Gastrocnemius medialis (tissue), 4 donors: Measurements from ENCODE around the gene LRMDA. TPM values are rescaled to one million over a fixed set of nuclear protein-coding genes. Genes with fewer than 3 reads are reported as not detected.

Source experiments
- ATAC-seq, 2 donors: fragments of 150-250 bp; one replicate each; pipeline ENCODE4 v1.9.1; 2016
- DNase-seq, 2 donors: peaks; one replicate each; pipeline ENCODE4 v3.0.0-alpha.2; 2019
- H3K27ac ChIP-seq, 4 donors: fragments of 200-600 bp; sonication (generic); 1 replicate in 1 of 4; 2 replicates in 3 of 4; pipeline ENCODE4 v1.5.1; 2016 to 2018; ENCODE audit warnings: mild to moderate bottlenecking in 2 of 4, moderate library complexity in 1 of 4
- H3K27me3 ChIP-seq, 3 donors: fragments of 200-600 bp; sonication (generic) in 2 of 3; 1 replicate in 1 of 3; 2 replicates in 2 of 3; pipeline versions ENCODE4 v1.5.1 to v1.6.0; 2016 to 2019; ENCODE audit warnings: mild to moderate bottlenecking in 1 of 3, moderate library complexity in 1 of 3
- H3K36me3 ChIP-seq, 2 donors: fragments of 200-600 bp; sonication (generic) in 1 of 2; one replicate each; pipeline ENCODE4 v1.5.1; 2017 to 2018
- H3K4me1 ChIP-seq, 2 donors: fragments of 200-600 bp; sonication (generic) in 1 of 2; one replicate each; pipeline ENCODE4 v1.5.1; 2016 to 2017; ENCODE audit warnings: mild to moderate bottlenecking in 2 of 2
- H3K4me3 ChIP-seq, 4 donors: fragments of 200-600 bp; sonication (generic) in 3 of 4; 1 replicate in 1 of 4; 2 replicates in 3 of 4; pipeline ENCODE4 v1.5.1; 2016 to 2019; ENCODE audit warnings: mild to moderate bottlenecking in 2 of 4
- H3K9me3 ChIP-seq, 3 donors: fragments of 200-600 bp; sonication (generic) in 2 of 3; 1 replicate in 1 of 3; 2 replicates in 2 of 3; pipeline ENCODE4 v1.5.1; 2016 to 2019
- CTCF ChIP-seq, 5 experiments: fragments of 450-650 bp in 3 of 5; fragments of 200-600 bp in 2 of 5; sonication (generic) in 2 of 5; IDR thresholded peaks in 4 of 5; conservative IDR thresholded peaks in 1 of 5; 1 replicate in 4 of 5; 2 replicates in 1 of 5; pipeline ENCODE4 v1.5.1; 2016 to 2019; ENCODE audit warnings: antibody characterized with exemption in 5 of 5, mild to moderate bottlenecking in 3 of 5, moderate library complexity in 3 of 5
- POLR2A ChIP-seq, 2 donors: fragments of 450-650 bp; IDR thresholded peaks; one replicate each; pipeline ENCODE4 v1.6.1; 2017; ENCODE audit warnings: antibody characterized with exemption in 2 of 2, mild to moderate bottlenecking in 2 of 2, moderate library complexity in 2 of 2
- in situ Hi-C, 4 donors: fragments of 200-750 bp; cut with MboI; loops; one replicate each; pipeline versions ENCODE4 v1.15.0 to v1.8.0; 2017; ENCODE audit warnings: low sequenced_read_pairs in 4 of 4
- intact Hi-C: fragments of 100-400 bp; cut with DNase I; formaldehyde crosslinking; loops from one replicate; pipeline ENCODE4 v1.15.1; 2023; ENCODE audit warnings: low total_unique reads
- total RNA-seq, 4 donors: library from RNA; depleted of rRNA; stranded (reverse); fragments of >200 nt; gene quantifications; one replicate each; pipeline versions ENCODE4 v1.1.0 to v1.2.3, GENCODE V29; 2016

Gene LRMDA
- total RNA-seq, 4 donors from 2014 or later, result 0.80 to 4.5 (median 1.4) TPM

GRCh38 chr10:76487582-76487981 is 1056.2 kb downstream of the LRMDA start:
- no peak for ATAC-seq
- H3K27ac ChIP-seq, result no peak overlapping the region
- intact Hi-C loops (no loop called here), in situ Hi-C loops (no loop called here)
- H3K4me3 ChIP-seq, result no peak overlapping the region
- no peak for DNase-seq
- TF ChIP-seq POLR2A (IDR thresholded peaks at IDR 0.05), result no peak
- TF ChIP-seq CTCF (IDR thresholded peaks at IDR 0.05 in 4 of 5, conservative IDR thresholded peaks at IDR 0.05 in 1 of 5), result no peak
- H3K36me3 ChIP-seq, result no peaks in the 10 kb centered on the region
- no peaks in the 10 kb centered on the region for H3K9me3 ChIP-seq
- no peaks in the 10 kb centered on the region for H3K4me1 ChIP-seq
- H3K27me3 ChIP-seq, result no peaks in the 10 kb centered on the region

GRCh38 chr10:76488602-76489001 is 1057.2 kb downstream of the LRMDA start:
- ATAC-seq, result no peak
- Histone ChIP-seq H3K27ac (no peak overlapping the region), H3K4me3 (no peak overlapping the region), H3K9me3 (no peaks in the 10 kb centered on the region), H3K4me1 (no peaks in the 10 kb centered on the region), H3K36me3 (no peaks in the 10 kb centered on the region), H3K27me3 (no peaks in the 10 kb centered on the region)
- in situ Hi-C loops, result no loop called here
- DNase-seq, result no peak
- no peak for TF ChIP-seq POLR2A (IDR thresholded peaks at IDR 0.05)
- no peak for TF ChIP-seq CTCF (IDR thresholded peaks at IDR 0.05 in 4 of 5, conservative IDR thresholded peaks at IDR 0.05 in 1 of 5)
- intact Hi-C loops, result no loop called here

GRCh38 chr10:76491216-76491615 is 1059.8 kb downstream of the LRMDA start:
- in situ Hi-C loops, result no loop called here
- Histone ChIP-seq H3K27me3 (no peaks in the 10 kb centered on the region), H3K27ac (no peak overlapping the region), H3K4me1 (no peaks in the 10 kb centered on the region), H3K9me3 (no peaks in the 10 kb centered on the region), H3K36me3 (no peaks in the 10 kb centered on the region), H3K4me3 (no peak overlapping the region)
- no peak for DNase-seq
- intact Hi-C loops, result no loop called here
- no peak for ATAC-seq
- TF ChIP-seq POLR2A (IDR thresholded peaks at IDR 0.05) (no peak), CTCF (IDR thresholded peaks at IDR 0.05 in 4 of 5, conservative IDR thresholded peaks at IDR 0.05 in 1 of 5) (no peak)

GRCh38 chr10:76492026-76492425 is 1060.6 kb downstream of the LRMDA start:
- DNase-seq (no peak), ATAC-seq (no peak)
- Histone ChIP-seq H3K27me3 (no peaks in the 10 kb centered on the region), H3K9me3 (no peaks in the 10 kb centered on the region), H3K27ac (no peak overlapping the region), H3K4me1 (no peaks in the 10 kb centered on the region), H3K36me3 (no peaks in the 10 kb centered on the region), H3K4me3 (no peak overlapping the region)
- in situ Hi-C loops, result no loop called here
- intact Hi-C loops, result no loop called here
- TF ChIP-seq CTCF (IDR thresholded peaks at IDR 0.05 in 4 of 5, conservative IDR thresholded peaks at IDR 0.05 in 1 of 5) (no peak), POLR2A (IDR thresholded peaks at IDR 0.05) (no peak)
